Endothelial cell of umbilical vein (primary cell): ENCODE results near the gene CAMSAP3. TPM values are rescaled to one million over a fixed set of nuclear protein-coding genes. Genes with fewer than 3 reads are reported as not detected.

Experiments used
- BruUV-seq: library from RNA; stranded (reverse); fragments of 400-500 nt; replicated peaks from 2 replicates; lab custom pipeline; 2021; lab: Mats Ljungman, UMichigan
- CTCF ChIA-PET: fragments of 300-600, 350-600 bp; sonication (Branson Sonifier 250); formaldehyde crosslinking; loops from one replicate; lab custom pipeline; 2021; ENCODE audit warnings: antibody characterized with exemption, inconsistent platforms; lab: Charles Lee
- POLR2A ChIA-PET: fragments of 300-600, 350-600 bp; sonication (Branson Sonifier 250); formaldehyde crosslinking; loops from one replicate; lab custom pipeline; 2021; ENCODE audit warnings: antibody characterized with exemption, inconsistent platforms; lab: Charles Lee
- DNase-seq: peaks from one replicate; pipeline ENCODE4 v3.0.0-alpha.2; 2011; ENCODE audit warnings: low read depth, low spot score
- FAIRE-seq: peaks from 2 replicates; lab custom pipeline; 2011; peaks lifted over from hg19 to GRCh38; lab: Jason Lieb, UNC
- H2AFZ ChIP-seq: 2 replicates; pipeline ENCODE4 v1.6.0; 2012; ENCODE audit warnings: low read depth, low read length, control low read depth, inconsistent platforms
- H3K27ac ChIP-seq: 2 replicates; pipeline ENCODE4 v1.5.1; 2011; ENCODE audit warnings: low read depth, mild to moderate bottlenecking, control low read depth, low read length, moderate library complexity; ENCODE audit not compliant: insufficient read depth
- H3K27me3 ChIP-seq, 2 experiments: 2 replicates each; pipeline versions ENCODE4 v1.6.0 to v1.6.1; 2011; ENCODE audit warnings: low read length in 2 of 2, mixed read lengths in 1 of 2; ENCODE audit not compliant: control insufficient read depth in 2 of 2, insufficient read depth in 2 of 2
- H3K36me3 ChIP-seq, 2 experiments: 2 replicates in 1 of 2; 3 replicates in 1 of 2; pipeline ENCODE4 v1.5.1; 2011; ENCODE audit warnings: low read length in 2 of 2, mild to moderate bottlenecking in 1 of 2, moderate library complexity in 1 of 2; ENCODE audit not compliant: control insufficient read depth in 2 of 2, insufficient read depth in 2 of 2; ENCODE audit errors: extremely low read depth in 1 of 2
- H3K4me1 ChIP-seq: 3 replicates; pipeline ENCODE4 v1.5.1; 2011; ENCODE audit warnings: mild to moderate bottlenecking, low read length; ENCODE audit not compliant: control insufficient read depth, insufficient read depth; ENCODE audit errors: extremely low read depth
- H3K4me2 ChIP-seq: 2 replicates; pipeline ENCODE4 v1.6.1; 2011; ENCODE audit warnings: low read length, control low read depth, mixed read lengths; ENCODE audit not compliant: insufficient read depth
- H3K4me3 ChIP-seq, 3 experiments: fragments of 200-600 bp in 1 of 3; sonication (generic), shearing (Covaris generic) in 1 of 3; replicated peaks in 1 of 3; 2 replicates each; pipeline ENCODE4 v1.5.1; 2011 to 2016; ENCODE audit warnings: control low read depth in 3 of 3, low read length in 3 of 3, mild to moderate bottlenecking in 2 of 3, inconsistent platforms in 1 of 3, low read depth in 1 of 3, moderate library complexity in 1 of 3; ENCODE audit not compliant: insufficient read depth in 1 of 3
- H3K79me2 ChIP-seq: 2 replicates; pipeline ENCODE4 v1.6.0; 2012; ENCODE audit warnings: low read length, inconsistent platforms; ENCODE audit not compliant: control insufficient read depth, insufficient read depth
- H3K9ac ChIP-seq: replicated peaks from 2 replicates; pipeline ENCODE3; 2011; ENCODE audit warnings: low read length, control low read depth; ENCODE audit not compliant: insufficient read depth; ENCODE audit errors: extremely low read depth
- H3K9me1 ChIP-seq: replicated peaks from 3 replicates; pipeline ENCODE4 v1.6.0; 2011; ENCODE audit warnings: mild to moderate bottlenecking, low read length; ENCODE audit not compliant: control insufficient read depth, insufficient read depth; ENCODE audit errors: extremely low read depth
- H3K9me3 ChIP-seq: replicated peaks from 2 replicates; pipeline ENCODE4 v1.5.1; 2012; ENCODE audit warnings: low read length, inconsistent platforms; ENCODE audit not compliant: control insufficient read depth, insufficient read depth
- H4K20me1 ChIP-seq: replicated peaks from 2 replicates; pipeline ENCODE3; 2011; ENCODE audit warnings: mild to moderate bottlenecking, low read length; ENCODE audit not compliant: control insufficient read depth, insufficient read depth; ENCODE audit errors: extremely low read depth
- EZH2 ChIP-seq: IDR thresholded peaks from 2 replicates; pipeline ENCODE4 v1.6.1; 2012; ENCODE audit warnings: borderline replicate concordance, low read depth, mild to moderate bottlenecking, moderate library complexity, low read length, inconsistent platforms; ENCODE audit not compliant: severe bottlenecking
- FOS ChIP-seq: IDR thresholded peaks from 2 replicates; pipeline ENCODE4 v1.6.1; 2011; ENCODE audit warnings: mild to moderate bottlenecking, low read length, moderate library complexity, borderline replicate concordance; ENCODE audit not compliant: insufficient read depth
- GATA2 ChIP-seq: IDR thresholded peaks from 2 replicates; pipeline ENCODE4 v1.7.0; 2011; ENCODE audit warnings: low read depth, mild to moderate bottlenecking, moderate library complexity, mixed read lengths, low read length; ENCODE audit not compliant: insufficient read length, insufficient read depth
- JUN ChIP-seq: IDR thresholded peaks from 2 replicates; pipeline ENCODE4 v1.6.1; 2011; ENCODE audit warnings: borderline replicate concordance, low read depth; ENCODE audit not compliant: insufficient read length, insufficient read depth
- MAX ChIP-seq: IDR thresholded peaks from 2 replicates; pipeline ENCODE4 v1.6.1; 2011; ENCODE audit not compliant: insufficient read depth, insufficient read length
- MYC ChIP-seq: IDR thresholded peaks from one replicate; pipeline ENCODE4 v1.6.1; 2011; ENCODE audit warnings: mild to moderate bottlenecking, low read depth, low read length
- POLR2A ChIP-seq: IDR thresholded peaks from 2 replicates; pipeline ENCODE4 v1.6.1; 2012; ENCODE audit warnings: low read depth, mild to moderate bottlenecking, control low read depth, low read length
- POLR2AphosphoS5 ChIP-seq: IDR thresholded peaks from 2 replicates; pipeline ENCODE4 v1.6.1; 2012; ENCODE audit warnings: low read depth, mild to moderate bottlenecking, control low read depth, low read length, moderate library complexity; ENCODE audit not compliant: insufficient read depth
- dilution Hi-C: fragments of 300-500 bp; cut with MboI; formaldehyde crosslinking; loops from one replicate; pipeline ENCODE4 v1.15.0; 2019; ENCODE audit warnings: low sequenced_read_pairs; ENCODE audit not compliant: extremely low pct_ligation_motif_present
- intact Hi-C: fragments of 100-400 bp; cut with micrococcal nuclease; formaldehyde crosslinking; loops from one replicate; pipeline ENCODE4 v1.10.0; 2022
- polyA plus RNA-seq, 4 experiments: library from polyadenylated mRNA; depleted of rRNA in 3 of 4; stranded (reverse) in 3 of 4; unstranded in 1 of 4; fragments of >200 nt; gene quantifications; 2 replicates each; pipeline versions ENCODE4 v1.2.1 to v1.2.3, GENCODE V29; 2011 to 2012; ENCODE audit warnings: missing spikeins in 1 of 4
- total RNA-seq: library from RNA; stranded (reverse); gene quantifications from 2 replicates; pipeline ENCODE4 v1.2.3, GENCODE V29; 2021
- TF ChIP-seq, protein P1 (sequence below), 2 donors: IDR thresholded peaks; 1 replicate in 1 of 2; 2 replicates in 1 of 2; pipeline ENCODE4 v1.5.1; 2011; ENCODE audit warnings: low read length in 2 of 2, mild to moderate bottlenecking in 2 of 2, moderate library complexity in 2 of 2, control low read depth in 1 of 2, inconsistent platforms in 1 of 2, low read depth in 1 of 2; ENCODE audit not compliant: insufficient read depth in 1 of 2; ENCODE audit errors: extremely low read depth in 1 of 2

Gene CAMSAP3
- total and polyA plus RNA-seq, 2 donors (not counting 3 experiments of a cell fraction or from before 2014, with no cell fraction given), result 0.11 to 0.22 TPM

DNA sequence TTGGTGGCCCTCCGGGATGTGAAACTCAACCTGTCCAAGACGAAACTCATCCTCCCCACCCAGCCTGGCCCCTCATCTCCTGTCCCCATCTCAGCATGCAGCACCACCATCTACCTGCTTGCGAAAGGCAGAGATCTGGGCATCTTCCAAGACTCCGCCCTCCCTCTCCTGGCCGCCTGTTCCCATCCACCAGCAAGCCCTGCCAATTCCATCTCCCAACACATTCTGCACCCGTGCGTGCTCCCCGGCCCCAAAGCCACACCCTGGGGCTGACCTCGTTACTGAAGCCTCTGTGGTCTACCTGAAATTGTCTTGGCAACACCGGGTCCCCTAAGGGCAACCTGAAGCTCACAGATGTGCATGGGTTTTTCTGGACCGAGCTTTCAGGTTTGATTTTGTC lies 13.2 kb upstream of the CAMSAP3 start:
- FAIRE-seq (no peak), DNase-seq (no peak)
- TF ChIP-seq JUN (no peak), POLR2A (no peak), MAX (no peak), MYC (no peak), GATA2 (no peak), EZH2 (no peak), FOS (no peak), POLR2AphosphoS5 (no peak)
- TF ChIP-seq, protein P1, sequence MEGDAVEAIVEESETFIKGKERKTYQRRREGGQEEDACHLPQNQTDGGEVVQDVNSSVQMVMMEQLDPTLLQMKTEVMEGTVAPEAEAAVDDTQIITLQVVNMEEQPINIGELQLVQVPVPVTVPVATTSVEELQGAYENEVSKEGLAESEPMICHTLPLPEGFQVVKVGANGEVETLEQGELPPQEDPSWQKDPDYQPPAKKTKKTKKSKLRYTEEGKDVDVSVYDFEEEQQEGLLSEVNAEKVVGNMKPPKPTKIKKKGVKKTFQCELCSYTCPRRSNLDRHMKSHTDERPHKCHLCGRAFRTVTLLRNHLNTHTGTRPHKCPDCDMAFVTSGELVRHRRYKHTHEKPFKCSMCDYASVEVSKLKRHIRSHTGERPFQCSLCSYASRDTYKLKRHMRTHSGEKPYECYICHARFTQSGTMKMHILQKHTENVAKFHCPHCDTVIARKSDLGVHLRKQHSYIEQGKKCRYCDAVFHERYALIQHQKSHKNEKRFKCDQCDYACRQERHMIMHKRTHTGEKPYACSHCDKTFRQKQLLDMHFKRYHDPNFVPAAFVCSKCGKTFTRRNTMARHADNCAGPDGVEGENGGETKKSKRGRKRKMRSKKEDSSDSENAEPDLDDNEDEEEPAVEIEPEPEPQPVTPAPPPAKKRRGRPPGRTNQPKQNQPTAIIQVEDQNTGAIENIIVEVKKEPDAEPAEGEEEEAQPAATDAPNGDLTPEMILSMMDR (IDR thresholded peaks at IDR 0.05; ENCODE audit: extremely low read depth in 1 of 2, insufficient read depth in 1 of 2, low read depth in 1 of 2, low read length in 2 of 2), result no peak
- no TSS peak for BruUV-seq
- no peak overlapping the region for H2AFZ ChIP-seq
- H3K9me3 ChIP-seq, result no peaks in the 10 kb centered on the region
- H3K4me3 ChIP-seq, result no peak overlapping the region
- H3K79me2 ChIP-seq, result no peaks in the 10 kb centered on the region
- intact Hi-C loops (no loop called here), dilution Hi-C loops (no loop called here)
- H4K20me1 ChIP-seq, result no peaks in the 10 kb centered on the region
- no peaks in the 10 kb centered on the region for H3K4me1 ChIP-seq
- H3K36me3 ChIP-seq, result no peaks in the 10 kb centered on the region
- H3K27ac ChIP-seq, result no peak overlapping the region
- ChIA-PET POLR2A (no interaction called here), CTCF (interaction anchor here (0.7 to 1.4 kb wide), 2 partner anchors 195 to 232 kb away, joined by 3 to 4 read pairs; no protein-coding TSS in a partner anchor)
- H3K9ac ChIP-seq, result no peak overlapping the region
- H3K9me1 ChIP-seq, result no peaks in the 10 kb centered on the region
- H3K4me2 ChIP-seq, result no peak overlapping the region
- no peaks in the 10 kb centered on the region for H3K27me3 ChIP-seq
